Endothelial cell of umbilical vein (primary cell): ENCODE data around the gene FUZ. TPM values are rescaled to one million over a fixed set of nuclear protein-coding genes. Genes with fewer than 3 reads are reported as not detected.

ENCODE experiments used
- BruUV-seq: library from RNA; stranded (reverse); fragments of 400-500 nt; replicated peaks from 2 replicates; lab custom pipeline; 2021; lab: Mats Ljungman, UMichigan
- CTCF ChIA-PET: fragments of 300-600, 350-600 bp; sonication (Branson Sonifier 250); formaldehyde crosslinking; loops from one replicate; lab custom pipeline; 2021; ENCODE audit warnings: antibody characterized with exemption, inconsistent platforms; lab: Charles Lee
- POLR2A ChIA-PET: fragments of 300-600, 350-600 bp; sonication (Branson Sonifier 250); formaldehyde crosslinking; loops from one replicate; lab custom pipeline; 2021; ENCODE audit warnings: antibody characterized with exemption, inconsistent platforms; lab: Charles Lee
- DNase-seq: peaks from one replicate; pipeline ENCODE4 v3.0.0-alpha.2; 2011; ENCODE audit warnings: low read depth, low spot score
- FAIRE-seq: peaks from 2 replicates; lab custom pipeline; 2011; peaks lifted over from hg19 to GRCh38; lab: Jason Lieb, UNC
- H2AFZ ChIP-seq: 2 replicates; pipeline ENCODE4 v1.6.0; 2012; ENCODE audit warnings: low read depth, low read length, control low read depth, inconsistent platforms
- H3K27ac ChIP-seq: 2 replicates; pipeline ENCODE4 v1.5.1; 2011; ENCODE audit warnings: low read depth, mild to moderate bottlenecking, control low read depth, low read length, moderate library complexity; ENCODE audit not compliant: insufficient read depth
- H3K27me3 ChIP-seq, 2 experiments: 2 replicates each; pipeline versions ENCODE4 v1.6.0 to v1.6.1; 2011; ENCODE audit warnings: low read length in 2 of 2, mixed read lengths in 1 of 2; ENCODE audit not compliant: control insufficient read depth in 2 of 2, insufficient read depth in 2 of 2
- H3K36me3 ChIP-seq, 2 experiments: 2 replicates in 1 of 2; 3 replicates in 1 of 2; pipeline ENCODE4 v1.5.1; 2011; ENCODE audit warnings: low read length in 2 of 2, mild to moderate bottlenecking in 1 of 2, moderate library complexity in 1 of 2; ENCODE audit not compliant: control insufficient read depth in 2 of 2, insufficient read depth in 2 of 2; ENCODE audit errors: extremely low read depth in 1 of 2
- H3K4me1 ChIP-seq: 3 replicates; pipeline ENCODE4 v1.5.1; 2011; ENCODE audit warnings: mild to moderate bottlenecking, low read length; ENCODE audit not compliant: control insufficient read depth, insufficient read depth; ENCODE audit errors: extremely low read depth
- H3K4me2 ChIP-seq: 2 replicates; pipeline ENCODE4 v1.6.1; 2011; ENCODE audit warnings: low read length, control low read depth, mixed read lengths; ENCODE audit not compliant: insufficient read depth
- H3K4me3 ChIP-seq, 3 experiments: fragments of 200-600 bp in 1 of 3; sonication (generic), shearing (Covaris generic) in 1 of 3; replicated peaks in 1 of 3; 2 replicates each; pipeline ENCODE4 v1.5.1; 2011 to 2016; ENCODE audit warnings: control low read depth in 3 of 3, low read length in 3 of 3, mild to moderate bottlenecking in 2 of 3, inconsistent platforms in 1 of 3, low read depth in 1 of 3, moderate library complexity in 1 of 3; ENCODE audit not compliant: insufficient read depth in 1 of 3
- H3K79me2 ChIP-seq: 2 replicates; pipeline ENCODE4 v1.6.0; 2012; ENCODE audit warnings: low read length, inconsistent platforms; ENCODE audit not compliant: control insufficient read depth, insufficient read depth
- H3K9ac ChIP-seq: replicated peaks from 2 replicates; pipeline ENCODE3; 2011; ENCODE audit warnings: low read length, control low read depth; ENCODE audit not compliant: insufficient read depth; ENCODE audit errors: extremely low read depth
- H3K9me1 ChIP-seq: replicated peaks from 3 replicates; pipeline ENCODE4 v1.6.0; 2011; ENCODE audit warnings: mild to moderate bottlenecking, low read length; ENCODE audit not compliant: control insufficient read depth, insufficient read depth; ENCODE audit errors: extremely low read depth
- H3K9me3 ChIP-seq: replicated peaks from 2 replicates; pipeline ENCODE4 v1.5.1; 2012; ENCODE audit warnings: low read length, inconsistent platforms; ENCODE audit not compliant: control insufficient read depth, insufficient read depth
- H4K20me1 ChIP-seq: replicated peaks from 2 replicates; pipeline ENCODE3; 2011; ENCODE audit warnings: mild to moderate bottlenecking, low read length; ENCODE audit not compliant: control insufficient read depth, insufficient read depth; ENCODE audit errors: extremely low read depth
- EZH2 ChIP-seq: IDR thresholded peaks from 2 replicates; pipeline ENCODE4 v1.6.1; 2012; ENCODE audit warnings: borderline replicate concordance, low read depth, mild to moderate bottlenecking, moderate library complexity, low read length, inconsistent platforms; ENCODE audit not compliant: severe bottlenecking
- FOS ChIP-seq: IDR thresholded peaks from 2 replicates; pipeline ENCODE4 v1.6.1; 2011; ENCODE audit warnings: mild to moderate bottlenecking, low read length, moderate library complexity, borderline replicate concordance; ENCODE audit not compliant: insufficient read depth
- GATA2 ChIP-seq: IDR thresholded peaks from 2 replicates; pipeline ENCODE4 v1.7.0; 2011; ENCODE audit warnings: low read depth, mild to moderate bottlenecking, moderate library complexity, mixed read lengths, low read length; ENCODE audit not compliant: insufficient read length, insufficient read depth
- JUN ChIP-seq: IDR thresholded peaks from 2 replicates; pipeline ENCODE4 v1.6.1; 2011; ENCODE audit warnings: borderline replicate concordance, low read depth; ENCODE audit not compliant: insufficient read length, insufficient read depth
- MYC ChIP-seq: IDR thresholded peaks from one replicate; pipeline ENCODE4 v1.6.1; 2011; ENCODE audit warnings: mild to moderate bottlenecking, low read depth, low read length
- POLR2A ChIP-seq: IDR thresholded peaks from 2 replicates; pipeline ENCODE4 v1.6.1; 2012; ENCODE audit warnings: low read depth, mild to moderate bottlenecking, control low read depth, low read length
- POLR2AphosphoS5 ChIP-seq: IDR thresholded peaks from 2 replicates; pipeline ENCODE4 v1.6.1; 2012; ENCODE audit warnings: low read depth, mild to moderate bottlenecking, control low read depth, low read length, moderate library complexity; ENCODE audit not compliant: insufficient read depth
- dilution Hi-C: fragments of 300-500 bp; cut with MboI; formaldehyde crosslinking; loops from one replicate; pipeline ENCODE4 v1.15.0; 2019; ENCODE audit warnings: low sequenced_read_pairs; ENCODE audit not compliant: extremely low pct_ligation_motif_present
- intact Hi-C: fragments of 100-400 bp; cut with micrococcal nuclease; formaldehyde crosslinking; loops from one replicate; pipeline ENCODE4 v1.10.0; 2022
- polyA plus RNA-seq, 4 experiments: library from polyadenylated mRNA; depleted of rRNA in 3 of 4; stranded (reverse) in 3 of 4; unstranded in 1 of 4; fragments of >200 nt; gene quantifications; 2 replicates each; pipeline versions ENCODE4 v1.2.1 to v1.2.3, GENCODE V29; 2011 to 2012; ENCODE audit warnings: missing spikeins in 1 of 4
- total RNA-seq: library from RNA; stranded (reverse); gene quantifications from 2 replicates; pipeline ENCODE4 v1.2.3, GENCODE V29; 2021
- TF ChIP-seq, protein P1 (sequence below): IDR thresholded peaks from 2 replicates; pipeline ENCODE4 v1.6.1; 2011; ENCODE audit not compliant: insufficient read depth, insufficient read length
- TF ChIP-seq, protein P2 (sequence below), 2 donors: IDR thresholded peaks; 1 replicate in 1 of 2; 2 replicates in 1 of 2; pipeline ENCODE4 v1.5.1; 2011; ENCODE audit warnings: low read length in 2 of 2, mild to moderate bottlenecking in 2 of 2, moderate library complexity in 2 of 2, control low read depth in 1 of 2, inconsistent platforms in 1 of 2, low read depth in 1 of 2; ENCODE audit not compliant: insufficient read depth in 1 of 2; ENCODE audit errors: extremely low read depth in 1 of 2

Gene FUZ
- total and polyA plus RNA-seq, 2 donors (not counting 3 experiments of a cell fraction or from before 2014, with no cell fraction given) = 12.3 to 14.0 TPM

DNA sequence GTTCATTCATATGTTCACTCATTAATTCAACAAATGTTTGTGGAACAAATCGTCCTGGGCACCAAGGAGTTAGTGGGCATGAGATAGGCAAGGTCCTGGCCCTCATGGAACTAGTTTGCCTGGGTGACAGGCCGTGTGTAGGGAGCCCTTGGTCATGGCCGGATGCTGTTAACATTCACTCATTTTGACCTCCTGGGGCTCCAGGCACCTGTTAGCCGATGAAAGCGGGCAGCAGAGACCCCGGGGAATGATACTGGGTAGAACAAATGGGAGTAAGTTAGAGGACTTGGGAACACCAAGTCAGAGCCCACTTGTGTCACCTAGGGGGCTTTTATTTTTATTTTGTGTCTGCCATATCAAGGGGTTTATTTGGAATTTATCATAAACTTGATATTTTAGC is 11.6 kb upstream of the FUZ start:
- Histone ChIP-seq H3K4me1 (no peaks in the 10 kb centered on the region), H3K27ac (no peak overlapping the region), H3K4me3 (no peak overlapping the region), H3K4me2 (no peak overlapping the region), H2AFZ (no peak overlapping the region), H3K36me3 (peaks cover 0 to 24% of the 10 kb centered on the region in 2 experiments), H3K79me2 (peaks cover 10% of the 10 kb centered on the region), H3K27me3 (no peaks in the 10 kb centered on the region), H4K20me1 (no peaks in the 10 kb centered on the region), H3K9ac (no peak overlapping the region), H3K9me3 (no peaks in the 10 kb centered on the region), H3K9me1 (no peaks in the 10 kb centered on the region)
- FAIRE-seq (no peak), DNase-seq (no peak)
- dilution Hi-C loops (no loop called here), intact Hi-C loops (no loop called here)
- TF ChIP-seq MYC = no peak
- TF ChIP-seq, protein P1, sequence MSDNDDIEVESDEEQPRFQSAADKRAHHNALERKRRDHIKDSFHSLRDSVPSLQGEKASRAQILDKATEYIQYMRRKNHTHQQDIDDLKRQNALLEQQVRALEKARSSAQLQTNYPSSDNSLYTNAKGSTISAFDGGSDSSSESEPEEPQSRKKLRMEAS = no peak
- TF ChIP-seq EZH2 = no peak
- no peak for TF ChIP-seq POLR2A
- no peak for TF ChIP-seq JUN
- TF ChIP-seq, protein P2, sequence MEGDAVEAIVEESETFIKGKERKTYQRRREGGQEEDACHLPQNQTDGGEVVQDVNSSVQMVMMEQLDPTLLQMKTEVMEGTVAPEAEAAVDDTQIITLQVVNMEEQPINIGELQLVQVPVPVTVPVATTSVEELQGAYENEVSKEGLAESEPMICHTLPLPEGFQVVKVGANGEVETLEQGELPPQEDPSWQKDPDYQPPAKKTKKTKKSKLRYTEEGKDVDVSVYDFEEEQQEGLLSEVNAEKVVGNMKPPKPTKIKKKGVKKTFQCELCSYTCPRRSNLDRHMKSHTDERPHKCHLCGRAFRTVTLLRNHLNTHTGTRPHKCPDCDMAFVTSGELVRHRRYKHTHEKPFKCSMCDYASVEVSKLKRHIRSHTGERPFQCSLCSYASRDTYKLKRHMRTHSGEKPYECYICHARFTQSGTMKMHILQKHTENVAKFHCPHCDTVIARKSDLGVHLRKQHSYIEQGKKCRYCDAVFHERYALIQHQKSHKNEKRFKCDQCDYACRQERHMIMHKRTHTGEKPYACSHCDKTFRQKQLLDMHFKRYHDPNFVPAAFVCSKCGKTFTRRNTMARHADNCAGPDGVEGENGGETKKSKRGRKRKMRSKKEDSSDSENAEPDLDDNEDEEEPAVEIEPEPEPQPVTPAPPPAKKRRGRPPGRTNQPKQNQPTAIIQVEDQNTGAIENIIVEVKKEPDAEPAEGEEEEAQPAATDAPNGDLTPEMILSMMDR (IDR thresholded peaks at IDR 0.05; ENCODE audit: extremely low read depth in 1 of 2, insufficient read depth in 1 of 2, low read depth in 1 of 2, low read length in 2 of 2) = no peak
- no peak for TF ChIP-seq GATA2
- no peak for TF ChIP-seq POLR2AphosphoS5
- TF ChIP-seq FOS = no peak
- ChIA-PET CTCF (no interaction called here), POLR2A (no interaction called here)
- BruUV-seq = no TSS peak
